Measurements from ENCODE around the gene MNX1.

GRCh38 chr7:157023589-157023905, 13.1 kb upstream of the MNX1 start:
- no peak for TF ChIP-seq CTCF (IDR thresholded peaks at IDR 0.05)
- no peak for TF ChIP-seq EZH2 (IDR thresholded peaks at IDR 0.05)
- TF ChIP-seq EZH2phosphoT487 (IDR thresholded peaks at IDR 0.05), result no peak
